HEK293 (cell line): Measurements from ENCODE around the gene TRAF2.
A peak's percentile ranks its signal among the peaks of the same experiment; 100 is the strongest.

Experiments
- CTCF ChIA-PET: fragments of 350-600 bp; formaldehyde crosslinking; extraction: SDS; loops from one replicate; lab custom pipeline; 2021; ENCODE audit warnings: antibody characterized with exemption; lab: Yijun Ruan, JAX
- POLR2A ChIA-PET: fragments of 300-600 bp; formaldehyde crosslinking; extraction: SDS; loops from one replicate; lab custom pipeline; 2020; ENCODE audit warnings: antibody characterized with exemption, inconsistent platforms; lab: Yijun Ruan, JAX
- H3K27ac ChIP-seq: fragments of 200-500 bp; sonication (Bioruptor generic); 2 replicates; pipeline ENCODE4 v1.5.1; 2014; ENCODE audit warnings: low read depth, low read length, control low read depth, inconsistent platforms; ENCODE audit errors: extremely low read depth
- H3K36me3 ChIP-seq, 2 experiments: fragments of 200-500 bp in 1 of 2; sonication (Bioruptor generic) in 1 of 2; 1 replicate in 1 of 2; 2 replicates in 1 of 2; pipeline ENCODE4 v1.5.1; 2014 to 2017; ENCODE audit warnings: inconsistent platforms in 2 of 2, low read length in 2 of 2; ENCODE audit not compliant: control insufficient read depth in 2 of 2, insufficient read depth in 1 of 2
- H3K4me1 ChIP-seq: fragments of 200-500 bp; sonication (Bioruptor generic); 2 replicates; pipeline ENCODE4 v1.5.1; 2014; ENCODE audit warnings: mild to moderate bottlenecking, low read length, inconsistent platforms; ENCODE audit not compliant: control insufficient read depth, insufficient read depth
- H3K4me3 ChIP-seq: 2 replicates; pipeline ENCODE4 v1.5.1; 2011; ENCODE audit warnings: low read depth, mild to moderate bottlenecking, control low read depth, low read length, moderate library complexity
- H3K9me3 ChIP-seq: fragments of 200-500 bp; sonication (Bioruptor generic); 2 replicates; pipeline ENCODE4 v1.5.1; 2014; ENCODE audit warnings: low read depth, low read length, inconsistent platforms; ENCODE audit not compliant: control insufficient read depth, insufficient read depth
- FEZF1 ChIP-seq: fragments of 450-650 bp; formaldehyde crosslinking; IDR thresholded peaks from 2 replicates; pipeline ENCODE4 v1.5.1; 2016; ENCODE audit warnings: missing biosample characterization, missing genetic modification characterization
- GLIS1 ChIP-seq: fragments of 450-650 bp; formaldehyde crosslinking; IDR thresholded peaks from 2 replicates; pipeline ENCODE4 v1.5.1; 2016; ENCODE audit warnings: missing biosample characterization, missing genetic modification characterization
- SCRT2 ChIP-seq: fragments of 450-650 bp; formaldehyde crosslinking; IDR thresholded peaks from 2 replicates; pipeline ENCODE4 v1.5.1; 2016; ENCODE audit warnings: missing biosample characterization, missing genetic modification characterization
- ZBTB8A ChIP-seq: fragments of 450-650 bp; formaldehyde crosslinking; IDR thresholded peaks from 2 replicates; pipeline ENCODE4 v1.5.1; 2016; ENCODE audit warnings: missing biosample characterization, missing genetic modification characterization
- ZFP41 ChIP-seq: fragments of 450-650 bp; formaldehyde crosslinking; IDR thresholded peaks from 2 replicates; pipeline ENCODE4 v1.5.1; 2016; ENCODE audit warnings: missing biosample characterization, missing genetic modification characterization, borderline replicate concordance
- ZNF157 ChIP-seq: fragments of 450-650 bp; formaldehyde crosslinking; IDR thresholded peaks from 2 replicates; pipeline ENCODE4 v1.5.1; 2016; ENCODE audit warnings: missing biosample characterization, missing genetic modification characterization
- ZNF16 ChIP-seq: fragments of 450-650 bp; formaldehyde crosslinking; IDR thresholded peaks from 2 replicates; pipeline ENCODE4 v1.5.1; 2016; ENCODE audit warnings: low read depth, missing biosample characterization, missing genetic modification characterization
- ZNF239 ChIP-seq: fragments of 450-650 bp; formaldehyde crosslinking; IDR thresholded peaks from 2 replicates; pipeline ENCODE4 v1.5.1; 2016; ENCODE audit warnings: missing biosample characterization, missing genetic modification characterization
- ZNF24 ChIP-seq: fragments of 450-650 bp; formaldehyde crosslinking; IDR thresholded peaks from 2 replicates; pipeline ENCODE4 v1.5.1; 2016; ENCODE audit warnings: missing biosample characterization, missing genetic modification characterization
- ZNF571 ChIP-seq: fragments of 450-650 bp; formaldehyde crosslinking; IDR thresholded peaks from 2 replicates; pipeline ENCODE4 v1.5.0; 2017; ENCODE audit warnings: missing biosample characterization, missing genetic modification characterization
- ZNF585B ChIP-seq: fragments of 450-650 bp; formaldehyde crosslinking; IDR thresholded peaks from 2 replicates; pipeline ENCODE4 v1.5.1; 2016; ENCODE audit warnings: missing biosample characterization, missing genetic modification characterization
- ZNF76 ChIP-seq: fragments of 450-650 bp; formaldehyde crosslinking; IDR thresholded peaks from 2 replicates; pipeline ENCODE4; 2016; ENCODE audit warnings: low read depth, missing biosample characterization, missing genetic modification characterization, borderline replicate concordance
- TF ChIP-seq, protein P1 (sequence below): fragments of 450-650 bp; formaldehyde crosslinking; IDR thresholded peaks from 2 replicates; pipeline ENCODE4 v1.5.1; 2016; ENCODE audit warnings: missing biosample characterization, missing genetic modification characterization
- TF ChIP-seq, protein P2 (sequence below): fragments of 450-650 bp; formaldehyde crosslinking; IDR thresholded peaks from 2 replicates; pipeline ENCODE4 v1.5.1; 2016; ENCODE audit warnings: missing biosample characterization, missing genetic modification characterization
- TF ChIP-seq, protein P3 (sequence below): fragments of 450-650 bp; formaldehyde crosslinking; IDR thresholded peaks from 2 replicates; pipeline ENCODE4 v1.5.1; 2016; ENCODE audit warnings: missing biosample characterization, missing genetic modification characterization
- TF ChIP-seq, protein P4 (sequence below): fragments of 450-650 bp; formaldehyde crosslinking; IDR thresholded peaks from 2 replicates; pipeline ENCODE4 v1.5.1; 2017; ENCODE audit warnings: missing biosample characterization, missing genetic modification characterization
- TF ChIP-seq, protein P5 (sequence below): fragments of 450-650 bp; formaldehyde crosslinking; optimal IDR thresholded peaks from 2 replicates; pipeline ENCODE3; 2016; ENCODE audit warnings: missing biosample characterization, mild to moderate bottlenecking, missing genetic modification characterization

The TRAF2 gene

DNA sequence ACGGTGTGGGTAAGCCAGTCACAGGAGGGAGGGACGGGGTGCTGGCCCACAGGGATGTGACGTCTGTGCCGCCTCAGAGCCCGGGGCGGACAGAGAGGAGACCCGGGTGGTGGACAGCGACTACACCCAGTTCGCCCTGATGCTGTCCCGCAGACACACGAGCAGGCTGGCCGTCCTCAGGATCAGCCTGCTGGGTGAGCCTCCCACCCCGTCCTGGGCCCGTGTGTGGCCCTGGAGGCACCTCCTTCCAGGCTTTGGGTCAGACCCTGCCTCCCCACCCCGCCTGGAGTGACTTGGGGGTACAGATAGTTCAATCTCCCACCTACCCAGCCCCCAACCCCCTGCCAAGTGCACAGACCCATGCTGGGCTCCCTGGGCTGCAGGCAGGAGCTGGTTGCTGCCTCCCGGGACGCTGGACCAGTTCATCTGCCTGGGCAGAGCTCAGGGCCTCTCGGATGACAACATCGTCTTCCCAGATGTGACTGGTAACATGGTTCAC, 67.5 kb downstream of the TRAF2 start:
- ChIA-PET POLR2A (interaction anchor here (0.5 kb wide), 1 partner anchor 17 kb away, joined by 5 read pairs; no protein-coding TSS in a partner anchor), CTCF (interaction anchor here (1.0 to 1.6 kb wide), 2 partner anchors 38 to 82 kb away, joined by 4 to 6 read pairs; partner anchors contain the start of gene PAXX)
- Histone ChIP-seq H3K36me3 (no peaks in the 10 kb centered on the region), H3K9me3 (no peaks in the 10 kb centered on the region), H3K4me3 (no peak overlapping the region), H3K27ac (no peak overlapping the region), H3K4me1 (no peaks in the 10 kb centered on the region; the same call in 1 of the 2 replicates)
- TF ChIP-seq GLIS1 (tag by site-specific recombination): peak; percentile 50; the same call in 1 of the 2 replicates
- TF ChIP-seq, protein P1, sequence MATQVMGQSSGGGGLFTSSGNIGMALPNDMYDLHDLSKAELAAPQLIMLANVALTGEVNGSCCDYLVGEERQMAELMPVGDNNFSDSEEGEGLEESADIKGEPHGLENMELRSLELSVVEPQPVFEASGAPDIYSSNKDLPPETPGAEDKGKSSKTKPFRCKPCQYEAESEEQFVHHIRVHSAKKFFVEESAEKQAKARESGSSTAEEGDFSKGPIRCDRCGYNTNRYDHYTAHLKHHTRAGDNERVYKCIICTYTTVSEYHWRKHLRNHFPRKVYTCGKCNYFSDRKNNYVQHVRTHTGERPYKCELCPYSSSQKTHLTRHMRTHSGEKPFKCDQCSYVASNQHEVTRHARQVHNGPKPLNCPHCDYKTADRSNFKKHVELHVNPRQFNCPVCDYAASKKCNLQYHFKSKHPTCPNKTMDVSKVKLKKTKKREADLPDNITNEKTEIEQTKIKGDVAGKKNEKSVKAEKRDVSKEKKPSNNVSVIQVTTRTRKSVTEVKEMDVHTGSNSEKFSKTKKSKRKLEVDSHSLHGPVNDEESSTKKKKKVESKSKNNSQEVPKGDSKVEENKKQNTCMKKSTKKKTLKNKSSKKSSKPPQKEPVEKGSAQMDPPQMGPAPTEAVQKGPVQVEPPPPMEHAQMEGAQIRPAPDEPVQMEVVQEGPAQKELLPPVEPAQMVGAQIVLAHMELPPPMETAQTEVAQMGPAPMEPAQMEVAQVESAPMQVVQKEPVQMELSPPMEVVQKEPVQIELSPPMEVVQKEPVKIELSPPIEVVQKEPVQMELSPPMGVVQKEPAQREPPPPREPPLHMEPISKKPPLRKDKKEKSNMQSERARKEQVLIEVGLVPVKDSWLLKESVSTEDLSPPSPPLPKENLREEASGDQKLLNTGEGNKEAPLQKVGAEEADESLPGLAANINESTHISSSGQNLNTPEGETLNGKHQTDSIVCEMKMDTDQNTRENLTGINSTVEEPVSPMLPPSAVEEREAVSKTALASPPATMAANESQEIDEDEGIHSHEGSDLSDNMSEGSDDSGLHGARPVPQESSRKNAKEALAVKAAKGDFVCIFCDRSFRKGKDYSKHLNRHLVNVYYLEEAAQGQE: peak; percentile 33; the same call in 1 of the 2 replicates
- TF ChIP-seq ZNF239 (tag by site-specific recombination): no peak

DNA sequence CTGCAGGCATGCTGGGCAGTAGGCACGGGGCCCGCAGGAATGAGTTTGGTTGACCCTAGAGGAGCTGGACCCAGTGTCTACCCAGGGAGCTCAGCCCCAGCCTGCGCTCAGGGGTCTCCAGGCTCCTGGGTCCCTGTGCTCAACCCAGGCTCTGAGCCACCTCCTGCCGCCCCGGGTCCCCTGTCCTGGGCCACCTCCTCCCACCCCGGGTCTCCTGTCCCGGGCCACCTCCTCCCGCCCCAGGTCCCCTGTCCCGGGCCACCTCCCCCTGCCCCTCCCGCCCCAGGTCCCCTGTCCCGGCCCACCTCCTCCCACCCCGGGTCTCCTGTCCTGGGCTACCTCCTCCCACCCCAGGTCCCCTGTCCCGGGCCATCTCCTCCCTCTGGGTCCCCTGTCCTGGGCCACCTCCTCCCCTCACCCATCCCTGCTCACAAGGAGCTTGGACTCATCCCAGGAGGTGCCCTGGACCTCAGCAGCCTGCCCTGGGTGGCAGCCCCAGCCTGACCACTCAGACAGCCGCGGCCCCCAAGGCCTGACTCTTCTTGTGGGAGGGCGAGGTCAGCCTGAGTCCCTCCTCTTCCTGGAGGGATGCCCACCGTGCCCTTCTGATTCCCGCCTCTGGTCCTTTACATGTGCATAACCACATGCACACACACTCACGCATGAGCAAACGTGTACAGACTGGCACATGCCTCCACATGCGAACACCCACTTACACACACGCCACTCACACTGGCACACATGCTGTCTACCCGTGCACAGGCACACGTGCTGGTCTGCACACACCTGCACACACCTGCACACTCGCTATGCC, 68.2 kb downstream of the TRAF2 start:
- TF ChIP-seq, protein P2, sequence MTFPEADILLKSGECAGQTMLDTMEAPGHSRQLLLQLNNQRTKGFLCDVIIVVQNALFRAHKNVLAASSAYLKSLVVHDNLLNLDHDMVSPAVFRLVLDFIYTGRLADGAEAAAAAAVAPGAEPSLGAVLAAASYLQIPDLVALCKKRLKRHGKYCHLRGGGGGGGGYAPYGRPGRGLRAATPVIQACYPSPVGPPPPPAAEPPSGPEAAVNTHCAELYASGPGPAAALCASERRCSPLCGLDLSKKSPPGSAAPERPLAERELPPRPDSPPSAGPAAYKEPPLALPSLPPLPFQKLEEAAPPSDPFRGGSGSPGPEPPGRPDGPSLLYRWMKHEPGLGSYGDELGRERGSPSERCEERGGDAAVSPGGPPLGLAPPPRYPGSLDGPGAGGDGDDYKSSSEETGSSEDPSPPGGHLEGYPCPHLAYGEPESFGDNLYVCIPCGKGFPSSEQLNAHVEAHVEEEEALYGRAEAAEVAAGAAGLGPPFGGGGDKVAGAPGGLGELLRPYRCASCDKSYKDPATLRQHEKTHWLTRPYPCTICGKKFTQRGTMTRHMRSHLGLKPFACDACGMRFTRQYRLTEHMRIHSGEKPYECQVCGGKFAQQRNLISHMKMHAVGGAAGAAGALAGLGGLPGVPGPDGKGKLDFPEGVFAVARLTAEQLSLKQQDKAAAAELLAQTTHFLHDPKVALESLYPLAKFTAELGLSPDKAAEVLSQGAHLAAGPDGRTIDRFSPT (tag by site-specific recombination): peak; percentile 56; the same call in 1 of the 2 replicates
- TF ChIP-seq ZNF24 (tag by site-specific recombination): no peak
- Histone ChIP-seq H3K27ac (no peak overlapping the region), H3K36me3 (no peaks in the 10 kb centered on the region), H3K4me3 (no peak overlapping the region), H3K9me3 (no peaks in the 10 kb centered on the region), H3K4me1 (no peaks in the 10 kb centered on the region; the same call in 1 of the 2 replicates)
- CTCF ChIA-PET: interaction anchor here (1.0 to 1.6 kb wide), 4 partner anchors 9 to 81 kb away, joined by 3 to 6 read pairs (median 4); partner anchors contain the start of genes C8G and PAXX
- POLR2A ChIA-PET: interaction anchor here (0.5 kb wide), 1 partner anchor 16 kb away, joined by 5 read pairs; no protein-coding TSS in a partner anchor

DNA sequence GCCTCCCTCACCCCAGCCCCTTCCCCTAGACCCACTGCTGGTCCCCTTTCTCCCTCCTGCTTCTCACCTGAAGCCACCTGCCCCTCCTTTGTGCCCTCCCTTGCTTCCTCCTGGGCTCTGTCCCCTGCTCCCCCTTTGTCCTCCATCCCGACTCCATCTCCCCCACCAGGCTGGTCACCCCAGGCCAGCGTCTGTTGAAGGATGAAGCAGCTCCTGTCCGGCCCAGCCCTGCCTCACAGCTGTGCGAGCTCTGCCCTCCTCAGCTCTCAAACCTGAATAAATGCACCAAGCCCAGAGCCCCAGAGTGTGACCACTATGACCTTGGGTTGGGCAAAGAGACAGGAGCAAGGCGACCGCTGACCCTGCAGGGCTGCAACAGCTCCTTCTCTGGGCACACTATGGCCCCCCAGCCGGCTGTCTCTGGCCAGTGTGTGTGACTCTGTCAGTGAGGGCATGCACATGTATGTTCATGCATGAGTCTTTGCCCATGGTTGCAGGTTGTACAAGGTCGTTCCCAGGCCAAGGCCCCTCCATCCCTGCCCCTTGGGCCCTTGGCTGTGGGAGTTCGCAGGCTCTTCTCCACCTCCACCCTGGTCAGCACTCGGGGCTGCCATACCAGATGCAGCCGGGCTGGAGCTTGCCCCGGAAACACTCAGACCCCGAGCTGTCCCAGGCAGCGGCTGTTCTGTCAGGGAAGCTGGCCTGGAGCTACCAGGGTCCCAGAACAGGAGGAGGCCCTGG, 69.1 kb downstream of the TRAF2 start:
- no peak overlapping the region for H3K27ac ChIP-seq
- H3K4me3 ChIP-seq: no peak overlapping the region
- ChIA-PET POLR2A (no interaction called here), CTCF (interaction anchor here (0.7 to 1.0 kb wide), 3 partner anchors 10 to 80 kb away, joined by 3 to 4 read pairs (median 3); partner anchors contain the start of gene C8G)
- H3K4me1 ChIP-seq: no peaks in the 10 kb centered on the region; the same call in 1 of the 2 replicates
- H3K9me3 ChIP-seq: no peaks in the 10 kb centered on the region
- H3K36me3 ChIP-seq: no peaks in the 10 kb centered on the region
- TF ChIP-seq, protein P3, sequence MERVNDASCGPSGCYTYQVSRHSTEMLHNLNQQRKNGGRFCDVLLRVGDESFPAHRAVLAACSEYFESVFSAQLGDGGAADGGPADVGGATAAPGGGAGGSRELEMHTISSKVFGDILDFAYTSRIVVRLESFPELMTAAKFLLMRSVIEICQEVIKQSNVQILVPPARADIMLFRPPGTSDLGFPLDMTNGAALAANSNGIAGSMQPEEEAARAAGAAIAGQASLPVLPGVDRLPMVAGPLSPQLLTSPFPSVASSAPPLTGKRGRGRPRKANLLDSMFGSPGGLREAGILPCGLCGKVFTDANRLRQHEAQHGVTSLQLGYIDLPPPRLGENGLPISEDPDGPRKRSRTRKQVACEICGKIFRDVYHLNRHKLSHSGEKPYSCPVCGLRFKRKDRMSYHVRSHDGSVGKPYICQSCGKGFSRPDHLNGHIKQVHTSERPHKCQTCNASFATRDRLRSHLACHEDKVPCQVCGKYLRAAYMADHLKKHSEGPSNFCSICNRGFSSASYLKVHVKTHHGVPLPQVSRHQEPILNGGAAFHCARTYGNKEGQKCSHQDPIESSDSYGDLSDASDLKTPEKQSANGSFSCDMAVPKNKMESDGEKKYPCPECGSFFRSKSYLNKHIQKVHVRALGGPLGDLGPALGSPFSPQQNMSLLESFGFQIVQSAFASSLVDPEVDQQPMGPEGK (tag by site-specific recombination): no peak
- no peak for TF ChIP-seq ZNF157 (tag by site-specific recombination)
- no peak for TF ChIP-seq ZFP41 (tag by site-specific recombination)
- TF ChIP-seq, protein P4, sequence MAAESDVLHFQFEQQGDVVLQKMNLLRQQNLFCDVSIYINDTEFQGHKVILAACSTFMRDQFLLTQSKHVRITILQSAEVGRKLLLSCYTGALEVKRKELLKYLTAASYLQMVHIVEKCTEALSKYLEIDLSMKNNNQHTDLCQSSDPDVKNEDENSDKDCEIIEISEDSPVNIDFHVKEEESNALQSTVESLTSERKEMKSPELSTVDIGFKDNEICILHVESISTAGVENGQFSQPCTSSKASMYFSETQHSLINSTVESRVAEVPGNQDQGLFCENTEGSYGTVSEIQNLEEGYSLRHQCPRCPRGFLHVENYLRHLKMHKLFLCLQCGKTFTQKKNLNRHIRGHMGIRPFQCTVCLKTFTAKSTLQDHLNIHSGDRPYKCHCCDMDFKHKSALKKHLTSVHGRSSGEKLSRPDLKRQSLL (tag by site-specific recombination): no peak
- TF ChIP-seq, protein P5, sequence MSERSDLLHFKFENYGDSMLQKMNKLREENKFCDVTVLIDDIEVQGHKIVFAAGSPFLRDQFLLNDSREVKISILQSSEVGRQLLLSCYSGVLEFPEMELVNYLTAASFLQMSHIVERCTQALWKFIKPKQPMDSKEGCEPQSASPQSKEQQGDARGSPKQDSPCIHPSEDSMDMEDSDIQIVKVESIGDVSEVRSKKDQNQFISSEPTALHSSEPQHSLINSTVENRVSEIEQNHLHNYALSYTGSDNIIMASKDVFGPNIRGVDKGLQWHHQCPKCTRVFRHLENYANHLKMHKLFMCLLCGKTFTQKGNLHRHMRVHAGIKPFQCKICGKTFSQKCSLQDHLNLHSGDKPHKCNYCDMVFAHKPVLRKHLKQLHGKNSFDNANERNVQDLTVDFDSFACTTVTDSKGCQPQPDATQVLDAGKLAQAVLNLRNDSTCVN (tag by site-specific recombination): no peak
- TF ChIP-seq SCRT2 (tag by site-specific recombination): no peak
- TF ChIP-seq ZBTB8A (tag by site-specific recombination): no peak
- no peak for TF ChIP-seq ZNF76 (tag by site-specific recombination)
- no peak for TF ChIP-seq ZNF24 (tag by site-specific recombination)
- TF ChIP-seq ZNF585B: no peak
- TF ChIP-seq FEZF1 (tag by site-specific recombination): no peak
- no peak for TF ChIP-seq ZNF571 (tag by site-specific recombination)
- TF ChIP-seq ZNF16 (tag by site-specific recombination): no peak
